ENCODE data around the gene IFIT1B. TPM values are rescaled to one million over a fixed set of nuclear protein-coding genes. Genes with fewer than 3 reads are reported as not detected.
A peak's percentile ranks its signal among the peaks of the same experiment; 100 is the strongest.

Gene IFIT1B
- total and polyA plus RNA-seq, 9 of the 15 experiments (the other 6 are each of a cell fraction or from before 2014, with no cell fraction given): not detected

GRCh38 chr10:89352802-89353201 lies 25.1 kb upstream of the IFIT1B start (continued):
- TF ChIP-seq GTF3C2 (IDR thresholded peaks at IDR 0.05; ENCODE audit: borderline replicate concordance, extremely low read depth, insufficient read length) (no peak), DPF2 (IDR thresholded peaks at IDR 0.05) (peak; percentile 41; the same call in 1 of the 2 replicates), HDAC3 (IDR thresholded peaks at IDR 0.05; ENCODE audit: borderline replicate concordance, partially characterized antibody) (no peak), RHOXF2B (CRISPR knock-in tag; conservative IDR thresholded peaks at IDR 0.05) (no peak), JUND (IDR thresholded peaks at IDR 0.05; ENCODE audit: borderline replicate concordance, low read depth, low read length) (0 out of 2 replicates have a peak, but pooled peaks have one; percentile 11), JUND (tag; IDR thresholded peaks at IDR 0.05; ENCODE audit: borderline replicate concordance, low read depth, low read length) (no peak), NELFE (IDR thresholded peaks at IDR 0.05; ENCODE audit: insufficient read depth, insufficient read length) (no peak), REST (IDR thresholded peaks at IDR 0.05; ENCODE audit: borderline replicate concordance) (no peak), REST (CRISPR knock-in tag; IDR thresholded peaks at IDR 0.05; ENCODE audit: low read depth) (no peak), SMAD1 (IDR thresholded peaks at IDR 0.05; ENCODE audit: low read depth, low read length, partially characterized antibody) (no peak), HDAC6 (IDR thresholded peaks at IDR 0.05; ENCODE audit: low read depth, low read length) (no peak), BACH1 (tag; IDR thresholded peaks at IDR 0.05) (no peak), ZBTB11 (CRISPR knock-in tag; IDR thresholded peaks at IDR 0.05) (0 out of 6 replicates have a peak, but pooled peaks of 1 of the 3 experiments have one; percentile 33), ILF3 (IDR thresholded peaks at IDR 0.05; ENCODE audit: borderline replicate concordance) (no peak)

All from K562 (cell line).